ENCODE data around the gene ADCY5. TPM values are rescaled to one million over a fixed set of nuclear protein-coding genes. Genes with fewer than 3 reads are reported as not detected.
"Not testable (repeated sequence)": the region's sequence is repeated elsewhere in the genome, so short reads cannot be mapped to it uniquely, and the experiment has no call there.

The ADCY5 gene
- polyA plus RNA-seq, 1 donor = 3.7 TPM

DNA sequence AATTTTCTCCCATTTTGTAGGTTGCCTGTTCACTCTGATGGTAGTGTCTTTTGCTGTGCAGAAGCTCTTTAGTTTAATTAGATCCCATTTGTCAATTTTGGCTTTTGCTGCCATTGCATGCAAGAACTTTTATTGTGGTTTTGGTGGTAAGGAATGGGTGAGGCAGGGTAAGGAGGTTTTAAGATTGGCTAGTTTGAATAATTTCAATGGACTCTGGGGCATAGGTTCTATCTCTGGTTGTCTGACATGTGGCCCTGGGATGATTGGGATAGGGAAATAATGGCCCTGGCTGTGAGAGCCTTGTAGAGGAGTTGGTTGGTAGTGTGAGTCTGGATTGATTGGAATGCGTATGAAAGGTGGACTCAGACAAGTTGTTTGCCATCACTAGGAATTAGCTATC lies 209.1 kb downstream of the ADCY5 start:
- DNase-seq = no peak

DNA sequence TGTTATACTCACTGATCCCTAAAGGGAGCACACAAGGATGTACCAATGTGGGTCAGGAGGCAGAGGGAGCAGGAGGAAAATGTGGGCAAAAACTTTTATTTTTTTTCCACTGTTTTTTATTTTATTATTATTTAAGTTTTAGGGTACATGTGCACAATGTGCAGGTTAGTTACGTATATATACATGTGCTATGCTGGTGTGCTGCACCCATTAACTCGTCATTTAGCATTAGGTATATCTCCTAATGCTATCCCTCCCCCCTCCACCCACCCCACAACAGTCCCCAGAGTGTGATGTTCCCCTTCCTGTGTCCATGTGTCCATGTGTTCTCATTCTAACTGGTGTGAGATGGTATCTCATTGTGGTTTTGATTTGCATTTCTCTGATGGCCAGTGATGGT lies 209.7 kb downstream of the ADCY5 start:
- not testable (repeated sequence) for DNase-seq

GRCh38 chr3:123236902-123237301 lies 212.0 kb downstream of the ADCY5 start:
- DNase-seq = no peak

Other genes starting within 250 kb of the ADCY5 start
- 15.2 TPM for gene SEC22A, start 247.1 kb downstream of the ADCY5 start, polyA plus RNA-seq (ENCODE audit: insufficient read length)
- 14.0 TPM for gene HACD2, start 136.0 kb upstream of the ADCY5 start, polyA plus RNA-seq (ENCODE audit: insufficient read length)